Renal pelvis (tissue), 4 donors: Measurements from ENCODE around the gene SNTG2. TPM values are rescaled to one million over a fixed set of nuclear protein-coding genes. Genes with fewer than 3 reads are reported as not detected.

Experiments used
- DNase-seq: peaks from one replicate; pipeline ENCODE4 v3.0.0-alpha.2; 2013
- polyA plus RNA-seq, 3 donors: library from polyadenylated mRNA; unstranded; fragments of 120-200 nt; gene quantifications; one replicate each; pipeline ENCODE4 v1.2.1, GENCODE V29; 2013; ENCODE audit not compliant: insufficient read length in 3 of 3

SNTG2 gene
- polyA plus RNA-seq, 3 donors: 2.0 to 4.1 (median 3.7) TPM

GRCh38 chr2:1313240-1313924, 362.7 kb downstream of the SNTG2 start:
- DNase-seq: no peak

- DNase-seq: no peak
Observed at GRCh38 chr2:1314254-1314653, 363.6 kb downstream of the SNTG2 start.

GRCh38 chr2:1318366-1319009, 367.8 kb downstream of the SNTG2 start:
- DNase-seq: no peak

- DNase-seq: no peak
Observed at GRCh38 chr2:1319393-1319792, 368.7 kb downstream of the SNTG2 start.

GRCh38 chr2:1321321-1321720, 370.7 kb downstream of the SNTG2 start:
- DNase-seq: no peak

- no peak for DNase-seq
Observed at GRCh38 chr2:1324884-1325283, 374.2 kb downstream of the SNTG2 start.

GRCh38 chr2:1328684-1329083, 378.0 kb downstream of the SNTG2 start:
- no peak for DNase-seq

GRCh38 chr2:1339388-1340140, 388.9 kb downstream of the SNTG2 start:
- no peak for DNase-seq

- DNase-seq: no peak
Observed at GRCh38 chr2:1340141-1340512, 389.5 kb downstream of the SNTG2 start.

GRCh38 chr2:1341404-1342120, 390.9 kb downstream of the SNTG2 start:
- peak; percentile 55 for DNase-seq

- DNase-seq: no peak
Observed at GRCh38 chr2:1348789-1349188, 398.1 kb downstream of the SNTG2 start.

- DNase-seq: no peak
Observed at GRCh38 chr2:1350111-1350510, 399.5 kb downstream of the SNTG2 start.

GRCh38 chr2:1353124-1353523, 402.5 kb downstream of the SNTG2 start:
- DNase-seq: no peak

GRCh38 chr2:1353543-1353942, 402.9 kb downstream of the SNTG2 start:
- DNase-seq: no peak

- DNase-seq: no peak
Observed at GRCh38 chr2:1360144-1360543, 409.5 kb downstream of the SNTG2 start.

- DNase-seq: no peak
Observed at GRCh38 chr2:1360557-1361250, 410.1 kb downstream of the SNTG2 start.

- DNase-seq: no peak
Observed at GRCh38 chr2:1363367-1363766, 412.7 kb downstream of the SNTG2 start.

- DNase-seq: no peak
Observed at GRCh38 chr2:1366546-1367134, 416.0 kb downstream of the SNTG2 start.

- DNase-seq: no peak
Observed at GRCh38 chr2:1367601-1368000, 417.0 kb downstream of the SNTG2 start.

- no peak for DNase-seq
Observed at GRCh38 chr2:1369905-1370304, 419.3 kb downstream of the SNTG2 start.

- no peak for DNase-seq
Observed at GRCh38 chr2:1370461-1370860, 419.8 kb downstream of the SNTG2 start.
